Testis (tissue), 3 donors: ENCODE measurements around the gene SMIM7. TPM values are rescaled to one million over a fixed set of nuclear protein-coding genes. Genes with fewer than 3 reads are reported as not detected.

Source experiments
- DNase-seq: peaks from one replicate; pipeline ENCODE4 v3.0.0-alpha.2; 2019
- H3K27ac ChIP-seq, 2 donors: fragments of 200-600 bp; sonication (generic); one replicate each; pipeline ENCODE4 v1.5.1; 2019
- H3K27me3 ChIP-seq: fragments of 200-600 bp; sonication (generic); one replicate; pipeline ENCODE4 v1.5.1; 2019
- H3K36me3 ChIP-seq: fragments of 200-600 bp; sonication (generic); one replicate; pipeline ENCODE4 v1.5.1; 2017; ENCODE audit warnings: low read depth; ENCODE audit errors: missing control alignments
- H3K4me1 ChIP-seq: fragments of 200-600 bp; sonication (generic); one replicate; pipeline ENCODE4 v1.5.1; 2019
- H3K4me3 ChIP-seq, 2 donors: fragments of 200-600 bp; sonication (generic); one replicate each; pipeline ENCODE4 v1.5.1; 2017 to 2019
- H3K9me3 ChIP-seq: fragments of 200-600 bp; sonication (generic); one replicate; pipeline ENCODE4 v1.5.1; 2017
- POLR2A ChIP-seq: fragments of 450-650 bp; IDR thresholded peaks from one replicate; pipeline ENCODE4 v1.6.1; 2017; ENCODE audit warnings: antibody characterized with exemption, mild to moderate bottlenecking, moderate library complexity
- whole genome bisulfite sequencing, 2 donors: methylation state at CpG; one replicate each; pipeline ENCODE4 v1.1.5; 2018; 5-methylcytosine and 5-hydroxymethylcytosine counted together
- intact Hi-C: fragments of 100-400 bp; cut with DNase I; formaldehyde crosslinking; loops from one replicate; pipeline ENCODE4 v1.15.1; 2023; ENCODE audit warnings: low total_unique reads
- polyA plus RNA-seq: library from polyadenylated mRNA; stranded (reverse); fragments of 350-450 nt; fragmentation: Illumina TruSeq; extraction: RNeasy Lipid Tissue Mini Kit (QIAGEN cat#74804); gene quantifications from one replicate; pipeline ENCODE4 v1.2.3, GENCODE V29; 2014; ENCODE audit warnings: low read depth, low replicate concordance; ENCODE audit not compliant: insufficient read depth
- total RNA-seq, 2 donors: library from RNA; depleted of rRNA; stranded (reverse); fragments of >200 nt; gene quantifications; one replicate each; pipeline ENCODE4 v1.2.3, GENCODE V29; 2016
- TF ChIP-seq, protein P1 (sequence below), 3 experiments: fragments of 450-650 bp in 2 of 3; fragments of 200-600 bp in 1 of 3; sonication (generic) in 1 of 3; IDR thresholded peaks; one replicate each; pipeline ENCODE4 v1.5.1; 2016 to 2019; ENCODE audit warnings: antibody characterized with exemption in 3 of 3, mild to moderate bottlenecking in 2 of 3, moderate library complexity in 1 of 3

SMIM7 gene
- total and polyA plus RNA-seq, 3 donors from 2014 or later = 105 to 119 (median 115) TPM

DNA sequence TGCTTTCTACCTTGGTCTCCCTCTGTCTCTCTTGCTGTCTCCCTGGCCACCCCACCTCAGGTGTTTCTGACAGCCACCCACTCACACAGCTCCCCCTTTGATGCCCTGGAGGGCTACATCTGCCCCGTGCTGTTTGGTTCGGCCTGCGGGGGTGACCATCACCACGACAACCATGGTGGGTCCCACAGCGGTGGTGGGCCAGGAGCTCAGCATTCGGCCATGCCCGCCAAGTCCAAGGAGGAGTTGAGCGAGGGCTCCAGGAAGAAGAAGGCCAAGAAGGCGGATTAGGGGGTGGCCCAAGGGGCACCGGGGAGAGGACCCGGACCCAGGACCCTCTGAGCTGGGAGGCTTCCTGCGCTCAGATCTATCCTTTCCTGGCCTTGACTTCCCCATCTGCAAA is 28.1 kb upstream of the SMIM7 start:
- Histone ChIP-seq H3K4me1 (no peaks in the 10 kb centered on the region), H3K9me3 (no peaks in the 10 kb centered on the region), H3K27me3 (no peaks in the 10 kb centered on the region), H3K36me3 (no peaks in the 10 kb centered on the region), H3K4me3 (no peak overlapping the region), H3K27ac (no peak overlapping the region)
- no peak for DNase-seq
- no peak for TF ChIP-seq POLR2A
- TF ChIP-seq, protein P1, sequence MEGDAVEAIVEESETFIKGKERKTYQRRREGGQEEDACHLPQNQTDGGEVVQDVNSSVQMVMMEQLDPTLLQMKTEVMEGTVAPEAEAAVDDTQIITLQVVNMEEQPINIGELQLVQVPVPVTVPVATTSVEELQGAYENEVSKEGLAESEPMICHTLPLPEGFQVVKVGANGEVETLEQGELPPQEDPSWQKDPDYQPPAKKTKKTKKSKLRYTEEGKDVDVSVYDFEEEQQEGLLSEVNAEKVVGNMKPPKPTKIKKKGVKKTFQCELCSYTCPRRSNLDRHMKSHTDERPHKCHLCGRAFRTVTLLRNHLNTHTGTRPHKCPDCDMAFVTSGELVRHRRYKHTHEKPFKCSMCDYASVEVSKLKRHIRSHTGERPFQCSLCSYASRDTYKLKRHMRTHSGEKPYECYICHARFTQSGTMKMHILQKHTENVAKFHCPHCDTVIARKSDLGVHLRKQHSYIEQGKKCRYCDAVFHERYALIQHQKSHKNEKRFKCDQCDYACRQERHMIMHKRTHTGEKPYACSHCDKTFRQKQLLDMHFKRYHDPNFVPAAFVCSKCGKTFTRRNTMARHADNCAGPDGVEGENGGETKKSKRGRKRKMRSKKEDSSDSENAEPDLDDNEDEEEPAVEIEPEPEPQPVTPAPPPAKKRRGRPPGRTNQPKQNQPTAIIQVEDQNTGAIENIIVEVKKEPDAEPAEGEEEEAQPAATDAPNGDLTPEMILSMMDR (IDR thresholded peaks at IDR 0.05) = no peak
- 91 to 100% methylated on average over 1 to 12 of the region's 12 CpGs for WGBS, 2 donors
- intact Hi-C loops = no loop called here

GRCh38 chr19:16684216-16684615 is 24.3 kb upstream of the SMIM7 start:
- H3K27me3 ChIP-seq = no peaks in the 10 kb centered on the region
- no peaks in the 10 kb centered on the region for H3K9me3 ChIP-seq
- WGBS, 2 donors = 88 to 89% methylated on average over 3 of the region's 3 CpGs
- intact Hi-C loops = no loop called here
- H3K4me1 ChIP-seq = no peaks in the 10 kb centered on the region
- TF ChIP-seq POLR2A = no peak
- H3K4me3 ChIP-seq = no peak overlapping the region
- H3K36me3 ChIP-seq = no peaks in the 10 kb centered on the region
- H3K27ac ChIP-seq = no peak overlapping the region
- no peak for DNase-seq

GRCh38 chr19:16682539-16682938 is 22.6 kb upstream of the SMIM7 start:
- H3K27me3 ChIP-seq = no peaks in the 10 kb centered on the region
- intact Hi-C loops = no loop called here
- no peaks in the 10 kb centered on the region for H3K9me3 ChIP-seq
- no peak overlapping the region for H3K27ac ChIP-seq
- no peaks in the 10 kb centered on the region for H3K4me1 ChIP-seq
- TF ChIP-seq, protein P1 (IDR thresholded peaks at IDR 0.05) = no peak
- TF ChIP-seq POLR2A = no peak
- H3K4me3 ChIP-seq = no peak overlapping the region
- 85 to 100% methylated on average over 2 of the region's 2 CpGs for whole genome bisulfite sequencing, 2 donors
- no peak for DNase-seq
- H3K36me3 ChIP-seq = no peaks in the 10 kb centered on the region

- WGBS, 2 donors = 92 to 93% methylated on average over 10 to 11 of the region's 11 CpGs
Observed at GRCh38 chr19:16679811-16680210, 19.9 kb upstream of the SMIM7 start.

GRCh38 chr19:16678498-16678897 is 18.6 kb upstream of the SMIM7 start:
- no peaks in the 10 kb centered on the region for H3K36me3 ChIP-seq
- WGBS, 2 donors = 89 to 95% methylated on average over 9 of the region's 9 CpGs

More at GRCh38 chr19:16679811-16680210, 19.9 kb upstream of the SMIM7 start:
- Histone ChIP-seq H3K9me3 (no peaks in the 10 kb centered on the region), H3K4me3 (no peak overlapping the region), H3K27ac (no peak overlapping the region), H3K27me3 (no peaks in the 10 kb centered on the region), H3K4me1 (no peaks in the 10 kb centered on the region), H3K36me3 (no peaks in the 10 kb centered on the region)
- no peak for DNase-seq
- intact Hi-C loops = no loop called here
- TF ChIP-seq, protein P1 (IDR thresholded peaks at IDR 0.05) = no peak
- TF ChIP-seq POLR2A = no peak

More at GRCh38 chr19:16678498-16678897, 18.6 kb upstream of the SMIM7 start:
- intact Hi-C loops = no loop called here
- H3K4me3 ChIP-seq = no peak overlapping the region
- no peaks in the 10 kb centered on the region for H3K27me3 ChIP-seq
- TF ChIP-seq, protein P1 (IDR thresholded peaks at IDR 0.05) = no peak
- no peak for TF ChIP-seq POLR2A
- H3K9me3 ChIP-seq = no peaks in the 10 kb centered on the region
- H3K27ac ChIP-seq = no peak overlapping the region
- H3K4me1 ChIP-seq = no peaks in the 10 kb centered on the region
- no peak for DNase-seq
